ENCODE data around the gene GLRX.
A peak's percentile ranks its signal among the peaks of the same experiment; 100 is the strongest.
"Not testable (repeated sequence)": the region's sequence is repeated elsewhere in the genome, so short reads cannot be mapped to it uniquely, and the experiment has no call there.

Gene GLRX

GRCh38 chr5:95841914-95842812 is 19.6 kb upstream of the GLRX start:
- H3K27ac ChIP-seq = no peak overlapping the region; the same call in 1 of the 2 replicates
- H3K36me3 ChIP-seq = no peaks in the 10 kb centered on the region
- no peak overlapping the region for H3K9ac ChIP-seq
- H3K27me3 ChIP-seq = no peaks in the 10 kb centered on the region
- no peaks in the 10 kb centered on the region for H3K9me3 ChIP-seq
- 0 out of 2 replicates have a peak, but pooled peaks have one; percentile 22 for TF ChIP-seq Cebpa-rat (IDR thresholded peaks at IDR 0.05)
- H3K4me2 ChIP-seq = peak overlapping the region; percentile 53
- H4K20me1 ChIP-seq = no peaks in the 10 kb centered on the region
- H3K4me1 ChIP-seq = peaks cover 17% of the 10 kb centered on the region
- no peak overlapping the region for H3K4me3 ChIP-seq

GRCh38 chr5:95840956-95841705 is 18.6 kb upstream of the GLRX start:
- Histone ChIP-seq H3K4me1 (peaks cover 23% of the 10 kb centered on the region), H3K4me2 (no peak overlapping the region), H3K9ac (no peak overlapping the region), H3K4me3 (no peak overlapping the region), H3K27me3 (no peaks in the 10 kb centered on the region), H3K27ac (no peak overlapping the region), H4K20me1 (no peaks in the 10 kb centered on the region), H3K36me3 (no peaks in the 10 kb centered on the region), H3K9me3 (no peaks in the 10 kb centered on the region)
- no peak for TF ChIP-seq Cebpa-rat (IDR thresholded peaks at IDR 0.05)

DNA sequence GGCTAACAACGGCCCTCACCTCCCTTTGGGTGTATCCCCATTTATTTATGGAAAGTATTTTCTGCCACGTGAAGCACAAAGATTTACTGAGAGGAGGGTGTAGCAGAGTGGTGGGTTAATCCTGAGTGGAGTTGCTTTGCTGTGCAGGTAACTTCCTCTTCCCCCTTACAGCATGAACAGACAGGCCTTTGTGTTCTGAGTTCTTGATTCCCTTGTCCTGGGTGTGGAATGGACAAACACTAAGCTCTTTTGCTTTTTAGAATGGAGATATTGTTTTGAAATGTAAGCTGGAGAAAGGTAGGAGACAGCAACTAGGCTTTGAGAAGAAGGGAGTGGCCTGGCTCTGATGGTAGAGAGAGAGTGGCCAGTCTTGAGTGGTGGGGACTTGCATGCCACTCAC is 17.1 kb upstream of the GLRX start:
- peaks cover 35% of the 10 kb centered on the region for H3K4me1 ChIP-seq
- no peak overlapping the region for H3K9ac ChIP-seq
- H3K4me3 ChIP-seq = no peak overlapping the region
- H4K20me1 ChIP-seq = no peaks in the 10 kb centered on the region
- no peaks in the 10 kb centered on the region for H3K36me3 ChIP-seq
- no peak overlapping the region for H3K27ac ChIP-seq
- H3K9me3 ChIP-seq = no peaks in the 10 kb centered on the region
- TF ChIP-seq Cebpa-rat (IDR thresholded peaks at IDR 0.05) = no peak
- H3K4me2 ChIP-seq = no peak overlapping the region
- H3K27me3 ChIP-seq = no peaks in the 10 kb centered on the region

DNA sequence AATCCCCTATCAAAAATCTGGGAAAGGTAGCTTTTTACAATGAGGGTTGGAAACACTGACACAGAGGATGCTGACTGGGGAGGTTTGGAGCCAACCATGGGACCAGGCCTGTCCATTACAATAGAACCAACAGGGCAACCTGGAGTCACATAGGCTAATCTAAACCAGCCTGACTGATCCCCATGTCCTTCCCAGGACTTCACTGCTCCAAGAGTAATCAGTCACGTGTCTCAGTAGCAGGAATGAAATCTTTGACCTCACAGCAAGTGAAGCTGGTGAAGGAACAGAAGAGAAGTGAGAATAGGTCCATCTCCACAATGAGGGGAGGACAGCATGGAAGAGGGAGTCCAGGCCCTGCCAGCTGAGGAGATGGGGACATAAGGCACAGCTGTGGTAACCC is 16.0 kb upstream of the GLRX start:
- Histone ChIP-seq H3K4me3 (no peak overlapping the region), H3K9ac (no peak overlapping the region), H3K36me3 (no peaks in the 10 kb centered on the region), H3K4me1 (peaks cover 42% of the 10 kb centered on the region), H3K27ac (no peak overlapping the region), H3K4me2 (no peak overlapping the region), H4K20me1 (no peaks in the 10 kb centered on the region), H3K27me3 (no peaks in the 10 kb centered on the region), H3K9me3 (no peaks in the 10 kb centered on the region)
- TF ChIP-seq Cebpa-rat (IDR thresholded peaks at IDR 0.05) = no peak

GRCh38 chr5:95838001-95838520 is 15.5 kb upstream of the GLRX start:
- H3K9me3 ChIP-seq = no peaks in the 10 kb centered on the region
- peaks cover 40% of the 10 kb centered on the region for H3K4me1 ChIP-seq
- TF ChIP-seq Cebpa-rat (IDR thresholded peaks at IDR 0.05) = no peak
- H3K36me3 ChIP-seq = no peaks in the 10 kb centered on the region
- H4K20me1 ChIP-seq = no peaks in the 10 kb centered on the region
- H3K27me3 ChIP-seq = no peaks in the 10 kb centered on the region
- H3K4me3 ChIP-seq = no peak overlapping the region
- H3K9ac ChIP-seq = no peak overlapping the region
- no peak overlapping the region for H3K27ac ChIP-seq
- H3K4me2 ChIP-seq = no peak overlapping the region

DNA sequence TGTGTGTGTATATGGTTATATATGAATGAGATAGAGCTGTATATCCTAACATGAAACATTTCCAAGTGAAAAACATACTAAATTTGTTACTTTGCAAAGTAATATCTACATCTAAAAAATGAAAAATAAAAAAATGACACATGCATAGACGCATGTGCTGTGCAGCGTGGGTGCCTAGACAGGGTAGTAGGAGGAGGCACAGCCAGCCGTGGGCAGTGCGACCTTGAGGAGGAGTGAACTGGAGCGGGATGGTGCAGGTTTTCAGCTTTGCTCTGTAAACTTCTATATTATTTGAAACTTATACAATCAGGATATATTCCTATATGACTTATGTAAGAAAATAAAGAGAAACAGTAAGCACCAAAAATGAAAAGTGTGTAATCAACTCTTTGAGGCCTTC is 15.0 kb upstream of the GLRX start:
- Histone ChIP-seq H4K20me1 (no peaks in the 10 kb centered on the region), H3K9ac (no peak overlapping the region), H3K27ac (no peak overlapping the region), H3K27me3 (no peaks in the 10 kb centered on the region), H3K4me1 (peaks cover 35% of the 10 kb centered on the region), H3K4me2 (no peak overlapping the region), H3K36me3 (no peaks in the 10 kb centered on the region), H3K9me3 (no peaks in the 10 kb centered on the region), H3K4me3 (no peak overlapping the region)
- no peak for TF ChIP-seq Cebpa-rat (IDR thresholded peaks at IDR 0.05)

DNA sequence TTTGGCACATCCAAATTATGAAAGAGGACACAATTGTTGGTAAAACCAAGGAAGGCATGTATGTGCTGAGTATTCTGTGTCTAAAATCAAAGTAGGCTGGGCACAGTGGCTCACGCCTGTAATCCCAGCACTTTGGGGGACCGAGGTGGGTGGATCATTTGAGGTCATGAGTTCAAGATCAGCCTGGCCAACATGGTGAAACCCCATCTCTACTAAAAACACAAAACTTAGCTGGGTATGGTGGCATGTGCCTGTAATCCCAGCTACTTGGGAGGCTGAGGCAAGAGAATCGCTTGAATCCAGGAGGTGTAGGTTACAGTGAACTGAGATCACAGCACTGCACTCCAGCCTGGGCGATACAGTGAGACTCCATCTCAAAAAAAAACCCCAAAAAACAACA is 14.4 kb upstream of the GLRX start:
- H3K9ac ChIP-seq, H3K4me2 ChIP-seq, H3K36me3 ChIP-seq, H3K27me3 ChIP-seq, H3K4me3 ChIP-seq, H3K9me3 ChIP-seq, H4K20me1 ChIP-seq, H3K27ac ChIP-seq: not testable (repeated sequence)
- H3K4me1 ChIP-seq = peaks cover 29% of the 10 kb centered on the region

- no peaks in the 10 kb centered on the region for H3K9me3 ChIP-seq
- H3K36me3 ChIP-seq = no peaks in the 10 kb centered on the region
- peak overlapping the region; percentile 90 for H3K4me2 ChIP-seq
- no peaks in the 10 kb centered on the region for H4K20me1 ChIP-seq
- no peak overlapping the region for H3K27ac ChIP-seq
- no peaks in the 10 kb centered on the region for H3K27me3 ChIP-seq
- H3K4me1 ChIP-seq = peaks cover 29% of the 10 kb centered on the region
- TF ChIP-seq Cebpa-rat (IDR thresholded peaks at IDR 0.05) = no peak
- no peak overlapping the region for H3K9ac ChIP-seq
- no peak overlapping the region for H3K4me3 ChIP-seq
Measured at GRCh38 chr5:95836544-95836943, 14.0 kb upstream of the GLRX start.

GRCh38 chr5:95835682-95836385 is 13.3 kb upstream of the GLRX start:
- H3K36me3 ChIP-seq = no peaks in the 10 kb centered on the region
- peak overlapping the region; percentile 64 for H3K4me3 ChIP-seq
- no peaks in the 10 kb centered on the region for H3K9me3 ChIP-seq
- peak overlapping the region; percentile 77 for H3K27ac ChIP-seq
- no peak for TF ChIP-seq Cebpa-rat (IDR thresholded peaks at IDR 0.05)
- H3K27me3 ChIP-seq = no peaks in the 10 kb centered on the region
- H4K20me1 ChIP-seq = no peaks in the 10 kb centered on the region
- H3K4me1 ChIP-seq = peaks cover 29% of the 10 kb centered on the region
- peak overlapping the region; percentile 90 for H3K4me2 ChIP-seq
- H3K9ac ChIP-seq = peak overlapping the region; percentile 53

Measured in BLaER1 (cell line).